HFFc6 (cell line): ENCODE results near the gene AGO4. TPM values are rescaled to one million over a fixed set of nuclear protein-coding genes. Genes with fewer than 3 reads are reported as not detected.

Experiments used
- DNase-seq: peaks from one replicate; pipeline ENCODE4 v3.0.0-alpha.2; 2018
- H3K27ac Mint-ChIP-seq: 2 replicates; pipeline ENCODE4 v1.8.0; 2020; ENCODE audit warnings: mild to moderate bottlenecking, mixed read lengths
- H3K27me3 Mint-ChIP-seq: 2 replicates; pipeline ENCODE4 v1.8.0; 2021; ENCODE audit warnings: mild to moderate bottlenecking, moderate library complexity, mixed read lengths; ENCODE audit not compliant: insufficient read depth
- H3K36me3 Mint-ChIP-seq: 2 replicates; pipeline ENCODE4 v1.8.0; 2021; ENCODE audit warnings: low read depth, mixed read lengths
- H3K4me1 Mint-ChIP-seq: 2 replicates; pipeline ENCODE4 v1.8.0; 2020; ENCODE audit warnings: low read depth, mixed read lengths
- H3K4me3 Mint-ChIP-seq: 2 replicates; pipeline ENCODE4 v1.8.0; 2020; ENCODE audit warnings: mild to moderate bottlenecking, moderate library complexity, mixed read lengths
- H3K9me3 Mint-ChIP-seq: 2 replicates; pipeline ENCODE4 v1.8.0; 2020; ENCODE audit warnings: mild to moderate bottlenecking, mixed read lengths
- CTCF ChIP-seq: fragments of 200-600 bp; sonication (generic); IDR thresholded peaks from 2 replicates; pipeline ENCODE4 v1.5.0; 2021; ENCODE audit warnings: antibody characterized with exemption, mild to moderate bottlenecking
- total RNA-seq, 6 experiments: library from RNA; stranded (reverse); fragmentation: NEBNext Ultra II Directional; extraction: Animal tissue kit (Norgen Biotek cat#: 25700); gene quantifications; 2 replicates in 1 of 6; 3 replicates in 5 of 6; pipeline ENCODE4 v1.2.3, GENCODE V29; 2021

The AGO4 gene
- total RNA-seq, 6 experiments from 2014 or later: 3.6 to 6.9 (median 6.3) TPM

GRCh38 chr1:35850716-35851115 is 42.9 kb downstream of the AGO4 start:
- DNase-seq: no peak
- Mint-ChIP-seq H3K27me3 (no peaks in the 10 kb centered on the region; the same call in 1 of the 2 replicates), H3K27ac (no peak overlapping the region), H3K4me1 (peaks cover 11% of the 10 kb centered on the region; the same call in 1 of the 2 replicates), H3K9me3 (no peaks in the 10 kb centered on the region), H3K36me3 (peaks cover 14% of the 10 kb centered on the region), H3K4me3 (no peak overlapping the region)
- no peak for TF ChIP-seq CTCF

- Mint-ChIP-seq H3K27me3 (no peaks in the 10 kb centered on the region; the same call in 1 of the 2 replicates), H3K4me3 (no peak overlapping the region), H3K27ac (peak overlapping the region; percentile 9; the same call in 1 of the 2 replicates)
These were observed 43.5 kb downstream of the AGO4 start for GRCh38 chr1:35851132-35851869.

GRCh38 chr1:35852241-35852640 is 44.4 kb downstream of the AGO4 start:
- peaks cover 11% of the 10 kb centered on the region; the same call in 1 of the 2 replicates for H3K4me1 Mint-ChIP-seq
- no peak for DNase-seq
- no peaks in the 10 kb centered on the region; the same call in 1 of the 2 replicates for H3K27me3 Mint-ChIP-seq
- H3K36me3 Mint-ChIP-seq: peaks cover 13% of the 10 kb centered on the region
- H3K27ac Mint-ChIP-seq: no peak overlapping the region
- no peak overlapping the region for H3K4me3 Mint-ChIP-seq
- H3K9me3 Mint-ChIP-seq: no peaks in the 10 kb centered on the region
- TF ChIP-seq CTCF: no peak

More at GRCh38 chr1:35851132-35851869, 43.5 kb downstream of the AGO4 start:
- peaks cover 11% of the 10 kb centered on the region; the same call in 1 of the 2 replicates for H3K4me1 Mint-ChIP-seq
- DNase-seq: peak; percentile 29
- peaks cover 13% of the 10 kb centered on the region for H3K36me3 Mint-ChIP-seq
- no peak for TF ChIP-seq CTCF
- no peaks in the 10 kb centered on the region for H3K9me3 Mint-ChIP-seq

- H3K27me3 Mint-ChIP-seq: no peaks in the 10 kb centered on the region; the same call in none of the 2 replicates
- H3K4me1 Mint-ChIP-seq: peaks cover 11% of the 10 kb centered on the region; the same call in 1 of the 2 replicates
- no peaks in the 10 kb centered on the region for H3K9me3 Mint-ChIP-seq
- no peak overlapping the region for H3K4me3 Mint-ChIP-seq
- peaks cover 13% of the 10 kb centered on the region for H3K36me3 Mint-ChIP-seq
- no peak overlapping the region for H3K27ac Mint-ChIP-seq
- no peak for DNase-seq
- TF ChIP-seq CTCF: peak; percentile 20; the same call in 1 of the 2 replicates
These were observed 47.3 kb downstream of the AGO4 start for GRCh38 chr1:35854989-35855700.

- no peak for TF ChIP-seq CTCF
- no peak for DNase-seq
- no peak overlapping the region for H3K4me3 Mint-ChIP-seq
- H3K27ac Mint-ChIP-seq: no peak overlapping the region
- H3K4me1 Mint-ChIP-seq: no peaks in the 10 kb centered on the region
- no peaks in the 10 kb centered on the region for H3K9me3 Mint-ChIP-seq
- H3K27me3 Mint-ChIP-seq: no peaks in the 10 kb centered on the region; the same call in none of the 2 replicates
- H3K36me3 Mint-ChIP-seq: peaks cover 7% of the 10 kb centered on the region
These were observed 49.1 kb downstream of the AGO4 start for GRCh38 chr1:35856964-35857363.
